ENCODE results near the gene PLET1. TPM values are rescaled to one million over a fixed set of nuclear protein-coding genes. Genes with fewer than 3 reads are reported as not detected.

Gene PLET1
- total and polyA plus RNA-seq, 2 donors (not counting 3 experiments of a cell fraction or from before 2014, with no cell fraction given) = not detected

DNA sequence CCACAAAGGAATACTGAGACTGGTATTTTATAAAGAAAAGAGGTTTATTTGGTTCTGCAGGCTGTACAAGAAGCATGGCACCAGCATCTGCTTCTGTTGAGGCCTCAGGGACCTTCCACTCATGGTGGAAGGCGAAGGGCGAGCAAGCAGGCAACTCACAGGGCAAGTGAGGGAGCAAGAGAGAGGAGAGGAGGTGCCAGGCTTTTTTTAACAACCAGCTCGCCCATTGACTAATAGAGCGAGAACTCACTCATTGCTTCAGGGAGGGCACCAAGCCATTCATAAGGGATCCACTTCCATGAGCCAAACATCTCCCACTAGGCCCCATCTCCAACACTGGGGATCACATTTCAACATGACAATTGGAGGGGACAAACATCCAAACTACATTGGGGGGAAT lies 33.2 kb downstream of the PLET1 start:
- H3K27me3 ChIP-seq (ENCODE audit: control insufficient read depth in 2 of 2, insufficient read depth in 2 of 2, low read length in 2 of 2) = no peaks in the 10 kb centered on the region
- intact Hi-C loops (cut with micrococcal nuclease) = loop anchor here (2.0 kb wide), 1 partner anchor 349 kb away; the partner anchor contains the start of genes CFAP68 and FDXACB1
- no peaks in the 10 kb centered on the region for H3K9me1 ChIP-seq (replicated peaks; ENCODE audit: control insufficient read depth, extremely low read depth, insufficient read depth, low read length)
- no peak for DNase-seq (ENCODE audit: low read depth, low spot score)
- H3K79me2 ChIP-seq (ENCODE audit: control insufficient read depth, insufficient read depth, low read length) = peaks cover 22% of the 10 kb centered on the region
- dilution Hi-C loops (cut with MboI; ENCODE audit: extremely low pct_ligation_motif_present, low sequenced_read_pairs) = no loop called here
- peaks cover 10% of the 10 kb centered on the region for H3K4me1 ChIP-seq (ENCODE audit: control insufficient read depth, extremely low read depth, insufficient read depth, low read length)
- H3K9me3 ChIP-seq (replicated peaks; ENCODE audit: control insufficient read depth, insufficient read depth, low read length) = no peaks in the 10 kb centered on the region
- no peak overlapping the region for H3K9ac ChIP-seq (replicated peaks; ENCODE audit: extremely low read depth, insufficient read depth, low read length)
- H3K4me3 ChIP-seq (replicated peaks in 1 of 3; ENCODE audit: insufficient read depth in 1 of 3, low read depth in 1 of 3, low read length in 3 of 3) = peak overlapping the region in 2 of 3 experiments; percentile 73 to 77
- ChIA-PET POLR2A (no interaction called here), CTCF (interaction anchor here (0.6 to 3.2 kb wide), 2 partner anchors 53 to 1131 kb away, joined by 3 to 34 read pairs; no protein-coding TSS in a partner anchor)
- BruUV-seq (replicated peaks) = no TSS peak
- no peak overlapping the region for H2AFZ ChIP-seq (ENCODE audit: low read depth, low read length)
- no peaks in the 10 kb centered on the region for H4K20me1 ChIP-seq (replicated peaks; ENCODE audit: control insufficient read depth, extremely low read depth, insufficient read depth, low read length)
- no peak for FAIRE-seq
- TF ChIP-seq FOS (IDR thresholded peaks at IDR 0.05; ENCODE audit: borderline replicate concordance, insufficient read depth, low read length) (no peak), MYC (IDR thresholded peaks at IDR 0.05; ENCODE audit: low read depth, low read length) (no peak), EZH2 (IDR thresholded peaks at IDR 0.05; ENCODE audit: borderline replicate concordance, low read depth, low read length, severe bottlenecking) (no peak), GATA2 (IDR thresholded peaks at IDR 0.05; ENCODE audit: insufficient read depth, insufficient read length, low read depth, low read length) (no peak), POLR2AphosphoS5 (IDR thresholded peaks at IDR 0.05; ENCODE audit: insufficient read depth, low read depth, low read length) (no peak), JUN (IDR thresholded peaks at IDR 0.05; ENCODE audit: borderline replicate concordance, insufficient read depth, insufficient read length, low read depth) (no peak), POLR2A (IDR thresholded peaks at IDR 0.05; ENCODE audit: low read depth, low read length) (no peak)
- TF ChIP-seq, protein P1, sequence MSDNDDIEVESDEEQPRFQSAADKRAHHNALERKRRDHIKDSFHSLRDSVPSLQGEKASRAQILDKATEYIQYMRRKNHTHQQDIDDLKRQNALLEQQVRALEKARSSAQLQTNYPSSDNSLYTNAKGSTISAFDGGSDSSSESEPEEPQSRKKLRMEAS (IDR thresholded peaks at IDR 0.05; ENCODE audit: insufficient read depth, insufficient read length) = no peak
- TF ChIP-seq, protein P2, sequence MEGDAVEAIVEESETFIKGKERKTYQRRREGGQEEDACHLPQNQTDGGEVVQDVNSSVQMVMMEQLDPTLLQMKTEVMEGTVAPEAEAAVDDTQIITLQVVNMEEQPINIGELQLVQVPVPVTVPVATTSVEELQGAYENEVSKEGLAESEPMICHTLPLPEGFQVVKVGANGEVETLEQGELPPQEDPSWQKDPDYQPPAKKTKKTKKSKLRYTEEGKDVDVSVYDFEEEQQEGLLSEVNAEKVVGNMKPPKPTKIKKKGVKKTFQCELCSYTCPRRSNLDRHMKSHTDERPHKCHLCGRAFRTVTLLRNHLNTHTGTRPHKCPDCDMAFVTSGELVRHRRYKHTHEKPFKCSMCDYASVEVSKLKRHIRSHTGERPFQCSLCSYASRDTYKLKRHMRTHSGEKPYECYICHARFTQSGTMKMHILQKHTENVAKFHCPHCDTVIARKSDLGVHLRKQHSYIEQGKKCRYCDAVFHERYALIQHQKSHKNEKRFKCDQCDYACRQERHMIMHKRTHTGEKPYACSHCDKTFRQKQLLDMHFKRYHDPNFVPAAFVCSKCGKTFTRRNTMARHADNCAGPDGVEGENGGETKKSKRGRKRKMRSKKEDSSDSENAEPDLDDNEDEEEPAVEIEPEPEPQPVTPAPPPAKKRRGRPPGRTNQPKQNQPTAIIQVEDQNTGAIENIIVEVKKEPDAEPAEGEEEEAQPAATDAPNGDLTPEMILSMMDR (IDR thresholded peaks at IDR 0.05; ENCODE audit: extremely low read depth in 1 of 2, insufficient read depth in 1 of 2, low read depth in 1 of 2, low read length in 2 of 2) = no peak
- H3K4me2 ChIP-seq (ENCODE audit: insufficient read depth, low read length) = peak overlapping the region; percentile 84
- peaks cover 7 to 10% of the 10 kb centered on the region in 2 experiments for H3K36me3 ChIP-seq (ENCODE audit: control insufficient read depth in 2 of 2, extremely low read depth in 1 of 2, insufficient read depth in 2 of 2, low read length in 2 of 2)
- no peak overlapping the region for H3K27ac ChIP-seq (ENCODE audit: insufficient read depth, low read depth, low read length)

All from endothelial cell of umbilical vein (primary cell).